ENCODE results near the gene PATL2.
A peak's percentile ranks its signal among the peaks of the same experiment; 100 is the strongest.
"Not testable (repeated sequence)": the region's sequence is repeated elsewhere in the genome, so short reads cannot be mapped to it uniquely, and the experiment has no call there.

Gene PATL2

GRCh38 chr15:44647036-44647435 is 64.1 kb downstream of the PATL2 start:
- no peak for DNase-seq (ENCODE audit: low spot score)

GRCh38 chr15:44646460-44646859 is 64.7 kb downstream of the PATL2 start:
- no peak for DNase-seq (ENCODE audit: low spot score)

GRCh38 chr15:44641651-44642050 is 69.5 kb downstream of the PATL2 start:
- no peak for DNase-seq (ENCODE audit: low spot score)

- DNase-seq (ENCODE audit: low spot score): no peak
Measured at GRCh38 chr15:44636976-44637375, 74.1 kb downstream of the PATL2 start.

- DNase-seq (ENCODE audit: low spot score): peak; percentile 39
Measured at GRCh38 chr15:44633603-44634002, 77.5 kb downstream of the PATL2 start.

- not testable (repeated sequence) for DNase-seq (ENCODE audit: low spot score)
Measured at GRCh38 chr15:44625286-44625685, 85.8 kb downstream of the PATL2 start.

GRCh38 chr15:44623178-44623577 is 87.9 kb downstream of the PATL2 start:
- no peak for DNase-seq (ENCODE audit: low spot score)

- DNase-seq (ENCODE audit: low spot score): no peak
Measured at GRCh38 chr15:44620081-44620480, 91.0 kb downstream of the PATL2 start.

- no peak for DNase-seq (ENCODE audit: low spot score)
Measured at GRCh38 chr15:44616974-44617373, 94.1 kb downstream of the PATL2 start.

Measured in AG20443 (cell line).